ENCODE data around the gene KCNIP2. TPM values are rescaled to one million over a fixed set of nuclear protein-coding genes. Genes with fewer than 3 reads are reported as not detected.

KCNIP2 gene
- total RNA-seq, 1 donor from 2014 or later: 5.5 TPM

DNA sequence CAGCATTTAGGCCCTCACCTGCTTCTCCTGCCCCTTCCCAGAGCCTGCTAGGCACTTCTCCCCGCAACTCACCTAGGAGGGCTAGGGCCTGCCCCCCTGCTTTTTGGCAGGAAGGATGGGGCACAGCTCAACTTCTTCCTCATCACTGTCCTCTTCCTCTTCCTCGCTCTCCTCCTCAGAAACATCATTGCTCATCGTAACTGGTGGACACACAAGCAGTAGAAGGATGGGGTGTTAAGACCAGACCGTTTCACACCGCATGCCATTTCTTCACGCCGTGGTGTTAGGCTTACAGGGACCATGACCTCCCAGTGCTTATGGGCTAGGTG is 62.0 kb downstream of the KCNIP2 start:
- Mint-ChIP-seq H3K27me3 (peaks cover 26% of the 10 kb centered on the region), H3K4me1 (ENCODE audit: low read depth) (peaks cover 29% of the 10 kb centered on the region), H3K27ac (no peak overlapping the region), H3K4me3 (ENCODE audit: low read depth) (peak overlapping the region; percentile 100), H3K36me3 (ENCODE audit: insufficient read depth) (peaks cover 8% of the 10 kb centered on the region), H3K9me3 (ENCODE audit: low read depth) (no peaks in the 10 kb centered on the region)
- TF ChIP-seq, protein P1, sequence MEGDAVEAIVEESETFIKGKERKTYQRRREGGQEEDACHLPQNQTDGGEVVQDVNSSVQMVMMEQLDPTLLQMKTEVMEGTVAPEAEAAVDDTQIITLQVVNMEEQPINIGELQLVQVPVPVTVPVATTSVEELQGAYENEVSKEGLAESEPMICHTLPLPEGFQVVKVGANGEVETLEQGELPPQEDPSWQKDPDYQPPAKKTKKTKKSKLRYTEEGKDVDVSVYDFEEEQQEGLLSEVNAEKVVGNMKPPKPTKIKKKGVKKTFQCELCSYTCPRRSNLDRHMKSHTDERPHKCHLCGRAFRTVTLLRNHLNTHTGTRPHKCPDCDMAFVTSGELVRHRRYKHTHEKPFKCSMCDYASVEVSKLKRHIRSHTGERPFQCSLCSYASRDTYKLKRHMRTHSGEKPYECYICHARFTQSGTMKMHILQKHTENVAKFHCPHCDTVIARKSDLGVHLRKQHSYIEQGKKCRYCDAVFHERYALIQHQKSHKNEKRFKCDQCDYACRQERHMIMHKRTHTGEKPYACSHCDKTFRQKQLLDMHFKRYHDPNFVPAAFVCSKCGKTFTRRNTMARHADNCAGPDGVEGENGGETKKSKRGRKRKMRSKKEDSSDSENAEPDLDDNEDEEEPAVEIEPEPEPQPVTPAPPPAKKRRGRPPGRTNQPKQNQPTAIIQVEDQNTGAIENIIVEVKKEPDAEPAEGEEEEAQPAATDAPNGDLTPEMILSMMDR (IDR thresholded peaks at IDR 0.05; ENCODE audit: unreplicated experiment): no peak
- DNase-seq (ENCODE audit: low spot score, unreplicated experiment): no peak

DNA sequence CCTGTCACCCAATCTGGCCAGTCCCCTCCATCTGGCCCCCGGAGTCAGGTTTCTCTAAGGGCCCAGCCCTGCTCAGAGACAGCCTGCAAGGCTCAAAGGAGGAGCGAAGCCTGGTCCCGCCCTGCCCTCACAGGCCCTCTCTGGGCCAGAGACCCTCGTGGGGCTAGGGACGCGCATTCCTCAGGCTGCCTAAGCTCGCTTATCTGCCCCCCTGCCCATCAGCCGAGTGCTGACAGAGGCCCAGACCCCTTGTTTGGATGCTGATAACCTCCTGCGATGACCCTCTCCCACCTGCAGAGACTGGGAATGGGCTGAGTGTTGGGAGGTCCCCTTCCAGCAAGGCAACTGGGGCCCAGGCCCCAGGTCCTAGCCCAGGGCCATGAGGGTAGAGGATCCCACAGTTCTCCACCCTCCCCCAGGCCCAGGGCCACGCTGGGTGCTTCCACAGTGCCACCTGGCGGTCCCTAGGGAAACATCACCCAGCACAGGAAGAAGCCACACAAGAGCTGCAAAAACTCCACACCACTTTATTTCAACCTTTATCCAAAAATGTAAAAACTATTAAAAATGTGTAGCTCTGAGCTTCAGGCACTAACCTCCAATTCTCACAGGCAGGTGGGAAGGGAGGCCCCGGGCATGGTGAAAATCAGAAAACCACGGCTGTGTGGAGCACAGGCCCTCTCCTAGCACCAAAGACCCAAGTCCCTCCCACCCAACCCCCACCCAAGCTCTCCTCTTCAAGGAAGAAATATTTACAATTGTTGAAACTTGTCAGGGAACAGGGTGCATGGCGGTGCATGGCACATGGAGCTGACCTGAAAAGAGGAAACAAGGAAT is 62.6 kb downstream of the KCNIP2 start:
- Mint-ChIP-seq H3K4me1 (ENCODE audit: low read depth) (peaks cover 29% of the 10 kb centered on the region), H3K36me3 (ENCODE audit: insufficient read depth) (peaks cover 6% of the 10 kb centered on the region)

DNA sequence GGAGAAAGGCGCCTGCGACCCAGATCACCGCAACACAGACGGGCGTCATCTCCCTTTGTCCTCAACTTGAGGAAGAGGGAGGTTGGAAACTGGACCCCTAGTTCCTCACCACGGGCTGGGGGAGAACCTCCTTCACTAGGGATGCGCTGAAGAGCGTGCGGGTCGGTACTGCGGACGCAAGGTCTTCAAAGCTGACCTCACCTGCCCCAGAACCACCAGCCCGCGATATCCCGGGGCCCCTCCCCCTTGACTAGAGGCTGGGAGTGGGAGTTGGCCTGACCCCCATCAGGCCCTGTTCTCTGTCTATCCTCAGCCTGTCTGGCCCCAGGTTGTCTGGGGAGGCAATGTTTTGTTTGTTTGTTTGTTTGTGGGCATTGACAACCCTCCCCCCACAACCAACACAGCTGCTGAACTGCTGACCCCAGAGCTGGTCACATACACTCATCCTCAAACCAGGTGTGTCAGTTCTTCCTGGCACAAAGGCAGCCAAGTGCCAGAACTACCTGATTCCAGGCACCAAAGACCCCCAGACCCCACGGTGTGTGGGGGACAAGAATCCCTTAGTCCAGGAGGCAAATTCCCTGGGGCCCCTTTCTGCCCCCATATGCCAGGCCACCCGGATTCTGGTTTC is 63.3 kb downstream of the KCNIP2 start:
- TF ChIP-seq, protein P1 (IDR thresholded peaks at IDR 0.05; ENCODE audit: unreplicated experiment): no peak
- Mint-ChIP-seq H3K36me3 (ENCODE audit: insufficient read depth) (peaks cover under 1% of the 10 kb centered on the region), H3K27me3 (peaks cover 27% of the 10 kb centered on the region), H3K4me1 (ENCODE audit: low read depth) (peaks cover 29% of the 10 kb centered on the region), H3K4me3 (ENCODE audit: low read depth) (peak overlapping the region; percentile 40), H3K27ac (peak overlapping the region; percentile 77), H3K9me3 (ENCODE audit: low read depth) (no peaks in the 10 kb centered on the region)
- DNase-seq (ENCODE audit: low spot score, unreplicated experiment): no peak

More for the DNA sequence above, 62.6 kb downstream of the KCNIP2 start:
- Mint-ChIP-seq H3K4me3 (ENCODE audit: low read depth) (peak overlapping the region; percentile 100), H3K9me3 (ENCODE audit: low read depth) (no peaks in the 10 kb centered on the region), H3K27ac (peak overlapping the region; percentile 29), H3K27me3 (peaks cover 27% of the 10 kb centered on the region)
- DNase-seq (ENCODE audit: low spot score, unreplicated experiment): no peak
- TF ChIP-seq, protein P1 (IDR thresholded peaks at IDR 0.05; ENCODE audit: unreplicated experiment): peak; percentile 97

DNA sequence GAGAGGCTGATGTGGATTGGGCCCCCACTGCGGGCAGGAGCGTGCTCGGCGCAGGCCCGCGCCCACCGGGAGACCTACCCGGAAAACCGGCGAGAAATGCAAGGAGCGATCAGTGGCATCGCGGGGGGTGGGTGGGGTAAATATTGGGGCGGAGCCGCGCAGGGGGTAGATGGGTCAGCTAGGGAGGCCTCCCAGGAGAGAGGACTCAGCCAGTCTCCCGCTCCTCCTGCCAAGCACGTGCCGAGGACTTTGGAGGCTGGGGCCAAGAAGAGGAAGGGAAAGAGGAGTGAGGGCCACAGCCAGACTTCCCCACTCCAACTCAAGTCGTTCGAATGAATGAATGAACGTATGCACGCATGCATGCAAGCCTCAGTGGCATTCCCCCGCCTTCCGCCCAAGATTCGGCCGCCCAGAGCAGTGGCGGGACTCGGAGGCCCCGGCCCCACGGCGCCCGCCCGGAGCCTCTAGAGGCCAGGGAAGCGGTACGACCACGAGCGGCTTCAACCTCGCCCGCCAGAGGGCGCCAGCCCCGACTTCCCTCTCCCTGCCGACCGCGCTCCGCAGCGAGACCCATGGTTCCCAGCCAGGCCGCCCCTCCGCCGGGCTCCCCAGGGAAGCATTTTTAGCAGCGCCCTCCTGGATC is 63.9 kb downstream of the KCNIP2 start:
- Mint-ChIP-seq H3K4me3 (ENCODE audit: low read depth) (peak overlapping the region; percentile 63), H3K9me3 (ENCODE audit: low read depth) (no peaks in the 10 kb centered on the region), H3K4me1 (ENCODE audit: low read depth) (peaks cover 29% of the 10 kb centered on the region), H3K36me3 (ENCODE audit: insufficient read depth) (no peaks in the 10 kb centered on the region), H3K27ac (peak overlapping the region; percentile 62), H3K27me3 (peaks cover 33% of the 10 kb centered on the region)
- DNase-seq (ENCODE audit: low spot score, unreplicated experiment): peak; percentile 83
- TF ChIP-seq, protein P1 (IDR thresholded peaks at IDR 0.05; ENCODE audit: unreplicated experiment): peak; percentile 89

DNA sequence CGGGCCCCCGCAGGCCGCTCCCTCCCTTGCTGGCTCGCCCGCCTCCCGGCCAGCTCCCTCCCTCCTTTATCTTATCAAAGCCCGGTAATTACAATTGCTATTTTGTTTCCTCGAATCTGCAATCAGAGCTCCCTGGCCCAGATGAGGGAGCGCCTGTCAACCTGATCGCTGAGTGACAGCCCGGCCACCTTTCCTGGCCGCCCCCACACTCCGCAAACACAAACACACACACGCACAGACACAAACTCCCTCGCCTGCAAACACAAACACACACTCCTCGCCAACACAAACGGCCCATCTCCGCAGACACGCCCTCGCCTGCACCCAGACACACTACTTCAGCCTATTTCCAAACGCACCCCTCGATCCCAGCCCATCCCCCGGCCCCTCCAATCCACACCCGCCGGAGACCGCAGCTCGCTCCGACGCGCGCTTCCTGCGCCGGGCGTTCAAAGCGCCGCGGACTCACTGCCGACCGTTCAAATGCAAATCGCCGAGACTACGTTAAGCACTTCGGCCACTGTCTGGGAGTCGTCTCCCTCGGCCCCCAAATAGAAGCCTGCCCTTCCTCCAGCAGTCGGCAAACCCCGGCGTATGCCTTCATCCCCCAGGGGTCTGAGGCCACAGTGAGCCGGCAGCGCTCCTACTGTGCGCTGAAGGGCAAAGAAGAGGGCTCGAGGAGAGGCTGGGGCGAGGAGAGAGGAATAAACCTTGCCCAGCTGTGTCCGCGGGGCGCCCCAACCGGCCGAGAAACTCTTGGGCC is 64.6 kb downstream of the KCNIP2 start:
- peaks cover 29% of the 10 kb centered on the region for H3K4me1 Mint-ChIP-seq (ENCODE audit: low read depth)
- peak overlapping the region; percentile 42 for H3K27ac Mint-ChIP-seq
- TF ChIP-seq, protein P1 (IDR thresholded peaks at IDR 0.05; ENCODE audit: unreplicated experiment): no peak
- H3K27me3 Mint-ChIP-seq: peaks cover 40% of the 10 kb centered on the region
- H3K36me3 Mint-ChIP-seq (ENCODE audit: insufficient read depth): no peaks in the 10 kb centered on the region
- H3K4me3 Mint-ChIP-seq (ENCODE audit: low read depth): peak overlapping the region; percentile 63
- DNase-seq (ENCODE audit: low spot score, unreplicated experiment): no peak
- no peaks in the 10 kb centered on the region for H3K9me3 Mint-ChIP-seq (ENCODE audit: low read depth)

All from progenitor cell of endocrine pancreas (in vitro differentiated cells).